GM12892 (cell line): Measurements from ENCODE around the gene ZMIZ1.

Experiments used
- DNase-seq: peaks from one replicate; pipeline ENCODE4 v3.0.0; 2011; ENCODE audit not compliant: insufficient read length
- FAIRE-seq: peaks from 2 replicates; lab custom pipeline; 2011; peaks lifted over from hg19 to GRCh38; lab: Jason Lieb, UNC
- POLR2A ChIP-seq: IDR thresholded peaks from 2 replicates; pipeline ENCODE4 v1.6.1; 2011; ENCODE audit warnings: low read depth, low read length, control low read depth
- POLR2AphosphoS5 ChIP-seq: IDR thresholded peaks from 2 replicates; pipeline ENCODE4 v1.6.1; 2011; ENCODE audit warnings: low read depth, low read length, control low read depth
- TAF1 ChIP-seq: IDR thresholded peaks from 2 replicates; pipeline ENCODE4 v1.6.1; 2011; ENCODE audit warnings: low read depth, mild to moderate bottlenecking, control low read depth, low read length, borderline replicate concordance

ZMIZ1 gene

GRCh38 chr10:79230850-79231249 lies 162.1 kb downstream of the ZMIZ1 start:
- DNase-seq (no peak), FAIRE-seq (no peak)
- TF ChIP-seq POLR2AphosphoS5 (no peak), POLR2A (no peak), TAF1 (no peak)

- DNase-seq, result no peak
- TF ChIP-seq TAF1 (no peak), POLR2AphosphoS5 (no peak), POLR2A (no peak)
- no peak for FAIRE-seq
Measured at GRCh38 chr10:79231908-79232307, 163.1 kb downstream of the ZMIZ1 start.

- FAIRE-seq (no peak), DNase-seq (no peak)
- TF ChIP-seq POLR2A (no peak), TAF1 (no peak), POLR2AphosphoS5 (no peak)
Measured at GRCh38 chr10:79232864-79233263, 164.1 kb downstream of the ZMIZ1 start.

- TF ChIP-seq POLR2A, result no peak
- TF ChIP-seq TAF1, result no peak
- TF ChIP-seq POLR2AphosphoS5, result no peak
- FAIRE-seq, result no peak
- DNase-seq, result no peak
Measured at GRCh38 chr10:79234391-79235315, 165.9 kb downstream of the ZMIZ1 start.

GRCh38 chr10:79235765-79236432 lies 167.1 kb downstream of the ZMIZ1 start:
- FAIRE-seq, result no peak
- DNase-seq, result no peak
- TF ChIP-seq POLR2AphosphoS5 (no peak), POLR2A (no peak), TAF1 (no peak)

- FAIRE-seq (no peak), DNase-seq (no peak)
- TF ChIP-seq TAF1 (no peak), POLR2A (no peak), POLR2AphosphoS5 (no peak)
Measured at GRCh38 chr10:79236433-79236765, 167.6 kb downstream of the ZMIZ1 start.

- TF ChIP-seq TAF1 (no peak), POLR2AphosphoS5 (no peak), POLR2A (no peak)
- FAIRE-seq (no peak), DNase-seq (no peak)
Measured at GRCh38 chr10:79237454-79238157, 168.8 kb downstream of the ZMIZ1 start.

GRCh38 chr10:79238158-79238520 lies 169.4 kb downstream of the ZMIZ1 start:
- DNase-seq (no peak), FAIRE-seq (no peak)
- TF ChIP-seq POLR2A, result no peak
- TF ChIP-seq POLR2AphosphoS5, result no peak
- TF ChIP-seq TAF1, result no peak

- DNase-seq, result no peak
- no peak for TF ChIP-seq POLR2AphosphoS5
- no peak for TF ChIP-seq TAF1
- no peak for TF ChIP-seq POLR2A
- no peak for FAIRE-seq
Measured at GRCh38 chr10:79238606-79239005, 169.8 kb downstream of the ZMIZ1 start.

- no peak for FAIRE-seq
- DNase-seq, result no peak
Measured at GRCh38 chr10:79239275-79239779, 170.6 kb downstream of the ZMIZ1 start.

GRCh38 chr10:79239924-79240581 lies 171.3 kb downstream of the ZMIZ1 start:
- FAIRE-seq (no peak), DNase-seq (no peak)
- TF ChIP-seq POLR2A (no peak), POLR2AphosphoS5 (no peak), TAF1 (no peak)

More at GRCh38 chr10:79239275-79239779, 170.6 kb downstream of the ZMIZ1 start:
- TF ChIP-seq TAF1, result no peak
- no peak for TF ChIP-seq POLR2AphosphoS5

GRCh38 chr10:79241629-79241989 lies 172.8 kb downstream of the ZMIZ1 start:
- FAIRE-seq (no peak), DNase-seq (no peak)
- no peak for TF ChIP-seq TAF1
- TF ChIP-seq POLR2AphosphoS5, result no peak
- no peak for TF ChIP-seq POLR2A
